Panc1 (cell line): ENCODE measurements around the gene POLD2. TPM values are rescaled to one million over a fixed set of nuclear protein-coding genes. Genes with fewer than 3 reads are reported as not detected.

Source experiments
- ATAC-seq: fragments of 200-7000 bp; cut with Tn5 transposase; 2 replicates; pipeline ENCODE4 v1.9.1; 2020; ENCODE audit warnings: mild to moderate bottlenecking, moderate library complexity
- BruUV-seq: library from RNA; stranded (reverse); fragments of 400-500 nt; replicated peaks from 2 replicates; lab custom pipeline; 2021; lab: Mats Ljungman, UMichigan
- CTCF ChIA-PET: fragments of 300-600 bp; sonication (Branson Sonifier 250); formaldehyde crosslinking; loops from one replicate; lab custom pipeline; 2022; ENCODE audit warnings: antibody characterized with exemption; lab: Charles Lee
- POLR2A ChIA-PET: fragments of 300-600 bp; sonication (Branson Sonifier 250); formaldehyde crosslinking; loops from one replicate; lab custom pipeline; 2022; ENCODE audit warnings: antibody characterized with exemption; lab: Charles Lee
- DNase-seq: peaks from one replicate; pipeline ENCODE4 v3.0.0-alpha.2; 2010; ENCODE audit warnings: low read depth, low spot score
- H3K27ac ChIP-seq: 2 replicates; pipeline ENCODE4 v1.5.1; 2011; ENCODE audit warnings: mild to moderate bottlenecking, low read length, inconsistent platforms
- H3K27me3 ChIP-seq: fragments of 200-500 bp; sonication (Bioruptor generic); 2 replicates; pipeline ENCODE4 v1.6.0; 2014; ENCODE audit warnings: low read length, inconsistent platforms; ENCODE audit not compliant: control insufficient read depth, insufficient read depth
- H3K36me3 ChIP-seq: fragments of 200-500 bp; sonication (Bioruptor generic); 2 replicates; pipeline ENCODE4 v1.5.1; 2014; ENCODE audit warnings: inconsistent platforms, mild to moderate bottlenecking, low read length, moderate library complexity; ENCODE audit not compliant: control insufficient read depth, insufficient read depth
- H3K4me1 ChIP-seq: 2 replicates; pipeline ENCODE4 v1.5.1; 2011; ENCODE audit warnings: inconsistent platforms, mild to moderate bottlenecking, low read length, moderate library complexity; ENCODE audit not compliant: control insufficient read depth, insufficient read depth
- H3K4me3 ChIP-seq, 2 experiments: 2 replicates each; pipeline ENCODE4 v1.5.1; 2011 to 2012; ENCODE audit warnings: low read depth in 2 of 2, low read length in 2 of 2, mild to moderate bottlenecking in 2 of 2, inconsistent platforms in 1 of 2, moderate library complexity in 1 of 2
- H3K9me3 ChIP-seq: fragments of 200-500 bp; sonication (Bioruptor generic); 2 replicates; pipeline ENCODE4 v1.5.1; 2014; ENCODE audit warnings: low read depth, mild to moderate bottlenecking, inconsistent platforms, low read length, moderate library complexity; ENCODE audit not compliant: control insufficient read depth, insufficient read depth
- POLR2AphosphoS5 ChIP-seq: IDR thresholded peaks from 2 replicates; pipeline ENCODE4 v1.6.1; 2012; ENCODE audit warnings: mild to moderate bottlenecking, low read depth, low read length, moderate library complexity
- SIN3A ChIP-seq: IDR thresholded peaks from 2 replicates; pipeline ENCODE4 v1.6.1; 2012; ENCODE audit warnings: low read depth, mild to moderate bottlenecking, low read length, moderate library complexity, borderline replicate concordance; ENCODE audit not compliant: insufficient read depth
- TCF7L2 ChIP-seq: IDR thresholded peaks from 2 replicates; pipeline ENCODE4 v1.6.1; 2011; ENCODE audit warnings: mild to moderate bottlenecking, low read depth, low read length, inconsistent platforms
- in situ Hi-C: cut with HindIII; loops from 2 replicates; pipeline ENCODE4 v1.10.0; 2016; ENCODE audit warnings: low sequenced_read_pairs, low pct_unique_long_range_greater_than_20kb
- intact Hi-C: fragments of 100-400 bp; cut with micrococcal nuclease; formaldehyde crosslinking; loops from one replicate; pipeline ENCODE4 v1.10.0; 2022; ENCODE audit not compliant: unreplicated experiment
- total RNA-seq: library from RNA; stranded (reverse); gene quantifications from one replicate; pipeline ENCODE4 v1.2.1, GENCODE V29; 2021; ENCODE audit not compliant: unreplicated experiment
- TF ChIP-seq, protein P1 (sequence below): fragments of 450-650 bp; IDR thresholded peaks from 2 replicates; pipeline ENCODE4 v1.5.1; 2017; ENCODE audit warnings: mild to moderate bottlenecking
- TF ChIP-seq, protein P2 (sequence below), 2 experiments: IDR thresholded peaks; 2 replicates each; pipeline ENCODE4 v1.6.1; 2011 to 2012; ENCODE audit warnings: low read depth in 2 of 2, control low read depth in 1 of 2, low read length in 1 of 2, mild to moderate bottlenecking in 1 of 2, moderate library complexity in 1 of 2; ENCODE audit not compliant: insufficient read depth in 1 of 2

The POLD2 gene
- total RNA-seq, 1 experiment from 2014 or later = 195 TPM

DNA sequence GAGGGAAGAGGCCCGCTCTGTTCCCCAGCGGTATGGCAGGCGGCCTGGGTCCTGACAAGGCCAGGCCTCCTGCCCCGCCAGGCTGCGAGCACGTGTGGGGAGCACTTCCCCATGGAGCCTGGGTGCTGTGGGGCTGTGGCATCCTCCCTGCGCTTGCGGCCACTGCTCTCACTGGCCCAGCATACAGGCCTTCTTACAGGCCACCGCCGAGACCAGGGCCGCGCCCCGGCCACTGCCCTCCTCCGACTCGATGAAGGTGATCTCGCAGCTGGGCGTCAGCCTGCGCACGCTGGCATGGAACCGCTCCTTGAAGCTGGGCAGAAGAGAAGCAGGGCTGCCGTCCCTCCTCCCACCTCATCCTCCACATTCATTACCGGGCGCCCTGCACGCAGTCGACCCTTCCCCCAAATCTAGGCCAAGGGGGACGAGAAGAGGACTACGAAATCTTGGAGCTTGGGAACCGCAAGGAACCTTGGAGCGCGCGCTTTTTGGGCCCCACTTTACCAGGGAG is 21.7 kb upstream of the POLD2 start:
- TF ChIP-seq TCF7L2 = no peak
- TF ChIP-seq POLR2AphosphoS5 = no peak
- no peak for TF ChIP-seq SIN3A
- TF ChIP-seq, protein P1, sequence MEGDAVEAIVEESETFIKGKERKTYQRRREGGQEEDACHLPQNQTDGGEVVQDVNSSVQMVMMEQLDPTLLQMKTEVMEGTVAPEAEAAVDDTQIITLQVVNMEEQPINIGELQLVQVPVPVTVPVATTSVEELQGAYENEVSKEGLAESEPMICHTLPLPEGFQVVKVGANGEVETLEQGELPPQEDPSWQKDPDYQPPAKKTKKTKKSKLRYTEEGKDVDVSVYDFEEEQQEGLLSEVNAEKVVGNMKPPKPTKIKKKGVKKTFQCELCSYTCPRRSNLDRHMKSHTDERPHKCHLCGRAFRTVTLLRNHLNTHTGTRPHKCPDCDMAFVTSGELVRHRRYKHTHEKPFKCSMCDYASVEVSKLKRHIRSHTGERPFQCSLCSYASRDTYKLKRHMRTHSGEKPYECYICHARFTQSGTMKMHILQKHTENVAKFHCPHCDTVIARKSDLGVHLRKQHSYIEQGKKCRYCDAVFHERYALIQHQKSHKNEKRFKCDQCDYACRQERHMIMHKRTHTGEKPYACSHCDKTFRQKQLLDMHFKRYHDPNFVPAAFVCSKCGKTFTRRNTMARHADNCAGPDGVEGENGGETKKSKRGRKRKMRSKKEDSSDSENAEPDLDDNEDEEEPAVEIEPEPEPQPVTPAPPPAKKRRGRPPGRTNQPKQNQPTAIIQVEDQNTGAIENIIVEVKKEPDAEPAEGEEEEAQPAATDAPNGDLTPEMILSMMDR = no peak
- TF ChIP-seq, protein P2, sequence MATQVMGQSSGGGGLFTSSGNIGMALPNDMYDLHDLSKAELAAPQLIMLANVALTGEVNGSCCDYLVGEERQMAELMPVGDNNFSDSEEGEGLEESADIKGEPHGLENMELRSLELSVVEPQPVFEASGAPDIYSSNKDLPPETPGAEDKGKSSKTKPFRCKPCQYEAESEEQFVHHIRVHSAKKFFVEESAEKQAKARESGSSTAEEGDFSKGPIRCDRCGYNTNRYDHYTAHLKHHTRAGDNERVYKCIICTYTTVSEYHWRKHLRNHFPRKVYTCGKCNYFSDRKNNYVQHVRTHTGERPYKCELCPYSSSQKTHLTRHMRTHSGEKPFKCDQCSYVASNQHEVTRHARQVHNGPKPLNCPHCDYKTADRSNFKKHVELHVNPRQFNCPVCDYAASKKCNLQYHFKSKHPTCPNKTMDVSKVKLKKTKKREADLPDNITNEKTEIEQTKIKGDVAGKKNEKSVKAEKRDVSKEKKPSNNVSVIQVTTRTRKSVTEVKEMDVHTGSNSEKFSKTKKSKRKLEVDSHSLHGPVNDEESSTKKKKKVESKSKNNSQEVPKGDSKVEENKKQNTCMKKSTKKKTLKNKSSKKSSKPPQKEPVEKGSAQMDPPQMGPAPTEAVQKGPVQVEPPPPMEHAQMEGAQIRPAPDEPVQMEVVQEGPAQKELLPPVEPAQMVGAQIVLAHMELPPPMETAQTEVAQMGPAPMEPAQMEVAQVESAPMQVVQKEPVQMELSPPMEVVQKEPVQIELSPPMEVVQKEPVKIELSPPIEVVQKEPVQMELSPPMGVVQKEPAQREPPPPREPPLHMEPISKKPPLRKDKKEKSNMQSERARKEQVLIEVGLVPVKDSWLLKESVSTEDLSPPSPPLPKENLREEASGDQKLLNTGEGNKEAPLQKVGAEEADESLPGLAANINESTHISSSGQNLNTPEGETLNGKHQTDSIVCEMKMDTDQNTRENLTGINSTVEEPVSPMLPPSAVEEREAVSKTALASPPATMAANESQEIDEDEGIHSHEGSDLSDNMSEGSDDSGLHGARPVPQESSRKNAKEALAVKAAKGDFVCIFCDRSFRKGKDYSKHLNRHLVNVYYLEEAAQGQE (IDR thresholded peaks at IDR 0.05; ENCODE audit: insufficient read depth in 1 of 2, low read depth in 2 of 2, low read length in 1 of 2) = no peak
- ChIA-PET CTCF (no interaction called here), POLR2A (no interaction called here)
- ATAC-seq (no peak), DNase-seq (no peak)
- Histone ChIP-seq H3K4me1 (no peaks in the 10 kb centered on the region), H3K27ac (no peak overlapping the region), H3K27me3 (no peaks in the 10 kb centered on the region), H3K4me3 (no peak overlapping the region), H3K36me3 (no peaks in the 10 kb centered on the region), H3K9me3 (no peaks in the 10 kb centered on the region)
- in situ Hi-C loops = no loop called here
- BruUV-seq = no TSS peak
- intact Hi-C loops = no loop called here

DNA sequence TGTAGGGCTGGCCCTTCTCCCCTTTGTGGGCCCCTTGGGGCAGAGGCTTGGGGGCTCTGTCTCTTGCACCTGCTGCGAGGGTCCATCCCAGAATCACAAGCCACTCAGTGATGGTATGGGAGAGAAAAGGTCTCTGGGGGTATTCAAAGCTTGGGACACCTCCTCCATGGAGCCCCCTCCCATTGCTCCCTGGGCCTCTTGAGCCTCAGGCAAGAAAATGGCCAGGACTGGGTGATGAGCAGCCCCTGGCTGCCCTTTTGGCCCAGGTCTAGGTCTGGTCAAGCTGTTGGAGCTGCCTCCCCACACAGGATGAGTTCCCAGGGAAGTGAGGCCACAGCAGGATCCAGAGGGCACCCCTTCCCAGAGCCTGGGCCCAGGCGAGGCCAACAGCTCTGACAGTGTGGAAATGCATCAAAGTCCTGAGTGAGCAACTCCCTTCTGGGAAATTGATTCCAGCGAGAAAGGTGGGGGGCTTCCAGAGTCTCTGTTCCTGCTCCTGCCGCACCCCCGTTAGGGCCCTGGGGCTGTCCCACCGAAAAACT is 21.1 kb upstream of the POLD2 start:
- intact Hi-C loops = no loop called here
- POLR2A ChIA-PET = no interaction called here
- H3K27me3 ChIP-seq = no peaks in the 10 kb centered on the region

More for the DNA sequence above, 21.1 kb upstream of the POLD2 start:
- BruUV-seq = no TSS peak
- Histone ChIP-seq H3K36me3 (no peaks in the 10 kb centered on the region), H3K27ac (no peak overlapping the region), H3K4me3 (no peak overlapping the region), H3K4me1 (no peaks in the 10 kb centered on the region), H3K9me3 (no peaks in the 10 kb centered on the region)
- in situ Hi-C loops = no loop called here
- TF ChIP-seq POLR2AphosphoS5 = no peak
- no peak for TF ChIP-seq SIN3A
- TF ChIP-seq, protein P1 = no peak
- TF ChIP-seq, protein P2 (IDR thresholded peaks at IDR 0.05; ENCODE audit: insufficient read depth in 1 of 2, low read depth in 2 of 2, low read length in 1 of 2) = no peak
- TF ChIP-seq TCF7L2 = no peak
- no peak for ATAC-seq
- CTCF ChIA-PET = no interaction called here
- no peak for DNase-seq
